Neural progenitor cell (in vitro differentiated cells): ENCODE results near the gene PCSK5. TPM values are rescaled to one million over a fixed set of nuclear protein-coding genes. Genes with fewer than 3 reads are reported as not detected.

Experiments
- DNase-seq: peaks from one replicate; pipeline ENCODE4 v3.0.0-alpha.2; 2016; ENCODE audit warnings: low spot score
- H2AFZ ChIP-seq: fragments of 200-600 bp; sonication (generic); replicated peaks from 2 replicates; pipeline ENCODE4 v1.6.1; 2016; ENCODE audit warnings: antibody characterized with exemption
- H3F3A ChIP-seq: fragments of 200-600 bp; sonication (generic); 2 replicates; pipeline ENCODE4 v1.6.1; 2016; ENCODE audit warnings: antibody characterized with exemption, low read depth
- H3K27ac ChIP-seq: fragments of 200-600 bp; sonication (generic); 2 replicates; pipeline ENCODE4 v1.5.1; 2016; ENCODE audit warnings: mild to moderate bottlenecking
- H3K27me3 ChIP-seq: fragments of 200-600 bp; sonication (generic); 2 replicates; pipeline ENCODE4 v1.6.1; 2016; ENCODE audit warnings: mild to moderate bottlenecking, moderate library complexity
- H3K36me3 ChIP-seq: fragments of 200-600 bp; sonication (generic); 2 replicates; pipeline ENCODE4 v1.5.1; 2016
- H3K4me1 ChIP-seq: fragments of 200-600 bp; sonication (generic); 2 replicates; pipeline ENCODE4 v1.6.1; 2016; ENCODE audit warnings: mixed run types
- H3K4me2 ChIP-seq: fragments of 200-600 bp; sonication (generic); 2 replicates; pipeline ENCODE4 v1.6.1; 2016
- H3K4me3 ChIP-seq: fragments of 200-600 bp; sonication (generic); 2 replicates; pipeline ENCODE4 v1.5.1; 2016
- H3K79me2 ChIP-seq: fragments of 200-600 bp; sonication (generic); 2 replicates; pipeline ENCODE4 v1.6.1; 2016; ENCODE audit warnings: low read depth
- H3K9ac ChIP-seq: fragments of 200-600 bp; sonication (generic); 2 replicates; pipeline ENCODE4 v1.6.1; 2016
- H3K9me3 ChIP-seq: fragments of 200-600 bp; sonication (generic); 2 replicates; pipeline ENCODE4 v1.5.1; 2016; ENCODE audit warnings: low read depth
- H4K20me1 ChIP-seq: fragments of 200-600 bp; sonication (generic); 2 replicates; pipeline ENCODE4 v1.6.1; 2016; ENCODE audit warnings: low read depth
- H3K27ac Mint-ChIP-seq: 3 replicates; pipeline ENCODE4 v1.8.0; 2021; ENCODE audit warnings: mixed read lengths
- H3K27me3 Mint-ChIP-seq: 2 replicates; pipeline ENCODE4 v1.8.0; 2022; ENCODE audit warnings: low read depth, mild to moderate bottlenecking, inconsistent platforms, moderate library complexity, mixed read lengths; ENCODE audit not compliant: insufficient read depth
- H3K36me3 Mint-ChIP-seq: 3 replicates; pipeline ENCODE4 v1.8.0; 2021; ENCODE audit warnings: mixed read lengths
- H3K4me1 Mint-ChIP-seq: 3 replicates; pipeline ENCODE4 v1.8.0; 2021; ENCODE audit warnings: mixed read lengths
- H3K4me3 Mint-ChIP-seq: 3 replicates; pipeline ENCODE4 v1.8.0; 2021; ENCODE audit warnings: mild to moderate bottlenecking, moderate library complexity, mixed read lengths
- H3K9me3 Mint-ChIP-seq: 3 replicates; pipeline ENCODE4 v1.8.0; 2020; ENCODE audit warnings: mixed read lengths
- EZH2 ChIP-seq: fragments of 200-600 bp; sonication (generic); IDR thresholded peaks from 2 replicates; pipeline ENCODE4 v1.6.1; 2017; ENCODE audit warnings: antibody characterized with exemption, mild to moderate bottlenecking, moderate library complexity
- EZH2phosphoT487 ChIP-seq: fragments of 200-600 bp; sonication (generic); IDR thresholded peaks from 2 replicates; pipeline ENCODE4 v1.6.1; 2017; ENCODE audit warnings: antibody characterized with exemption
- total RNA-seq: library from RNA; depleted of rRNA; stranded (reverse); fragments of >200 nt; gene quantifications from 2 replicates; pipeline ENCODE4 v1.2.3, GENCODE V29; 2015; ENCODE audit warnings: low replicate concordance
- TF ChIP-seq, protein P1 (sequence below): fragments of 200-600 bp; sonication (generic); IDR thresholded peaks from 2 replicates; pipeline ENCODE4 v1.5.1; 2017; ENCODE audit warnings: antibody characterized with exemption, mild to moderate bottlenecking

The PCSK5 gene
- total RNA-seq, 1 donor from 2014 or later, result 23.4 TPM

DNA sequence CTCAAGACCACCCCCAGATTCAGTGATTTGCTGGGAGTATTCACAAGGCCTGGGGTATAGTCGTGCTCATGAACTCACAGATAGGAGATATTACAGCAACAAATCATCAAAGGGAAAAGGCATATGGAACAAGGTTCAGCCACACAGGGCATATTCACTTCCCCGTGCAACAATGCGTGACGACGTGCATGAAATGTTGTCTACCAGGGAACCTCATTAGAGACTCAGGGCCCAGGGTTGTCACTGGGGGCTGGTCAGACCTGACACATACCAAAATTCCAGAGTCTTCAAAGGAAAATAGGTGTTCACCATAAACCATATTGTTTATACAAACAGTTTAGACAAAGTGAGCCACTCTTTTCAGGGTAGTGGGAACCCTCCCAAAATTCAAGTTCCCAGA lies 291.3 kb downstream of the PCSK5 start:
- H3K27ac Mint-ChIP-seq, result peak overlapping the region; percentile 72
- TF ChIP-seq EZH2, result no peak
- no peak for TF ChIP-seq EZH2phosphoT487
- TF ChIP-seq, protein P1, sequence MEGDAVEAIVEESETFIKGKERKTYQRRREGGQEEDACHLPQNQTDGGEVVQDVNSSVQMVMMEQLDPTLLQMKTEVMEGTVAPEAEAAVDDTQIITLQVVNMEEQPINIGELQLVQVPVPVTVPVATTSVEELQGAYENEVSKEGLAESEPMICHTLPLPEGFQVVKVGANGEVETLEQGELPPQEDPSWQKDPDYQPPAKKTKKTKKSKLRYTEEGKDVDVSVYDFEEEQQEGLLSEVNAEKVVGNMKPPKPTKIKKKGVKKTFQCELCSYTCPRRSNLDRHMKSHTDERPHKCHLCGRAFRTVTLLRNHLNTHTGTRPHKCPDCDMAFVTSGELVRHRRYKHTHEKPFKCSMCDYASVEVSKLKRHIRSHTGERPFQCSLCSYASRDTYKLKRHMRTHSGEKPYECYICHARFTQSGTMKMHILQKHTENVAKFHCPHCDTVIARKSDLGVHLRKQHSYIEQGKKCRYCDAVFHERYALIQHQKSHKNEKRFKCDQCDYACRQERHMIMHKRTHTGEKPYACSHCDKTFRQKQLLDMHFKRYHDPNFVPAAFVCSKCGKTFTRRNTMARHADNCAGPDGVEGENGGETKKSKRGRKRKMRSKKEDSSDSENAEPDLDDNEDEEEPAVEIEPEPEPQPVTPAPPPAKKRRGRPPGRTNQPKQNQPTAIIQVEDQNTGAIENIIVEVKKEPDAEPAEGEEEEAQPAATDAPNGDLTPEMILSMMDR, result no peak
- no peaks in the 10 kb centered on the region for H3K9me3 ChIP-seq
- no peaks in the 10 kb centered on the region for H3K27me3 Mint-ChIP-seq
- no peak overlapping the region for H2AFZ ChIP-seq
- no peak overlapping the region for H3K4me2 ChIP-seq
- H3K27ac ChIP-seq, result no peak overlapping the region
- H3K27me3 ChIP-seq, result no peaks in the 10 kb centered on the region
- H3K9ac ChIP-seq, result no peak overlapping the region
- no peaks in the 10 kb centered on the region for H3F3A ChIP-seq
- no peak overlapping the region for H3K4me3 Mint-ChIP-seq
- peaks cover 41% of the 10 kb centered on the region for H3K36me3 Mint-ChIP-seq
- no peaks in the 10 kb centered on the region for H3K79me2 ChIP-seq
- H3K4me3 ChIP-seq, result no peak overlapping the region
- H3K4me1 ChIP-seq, result peaks cover 9% of the 10 kb centered on the region
- H3K4me1 Mint-ChIP-seq, result peaks cover 21% of the 10 kb centered on the region
- no peak for DNase-seq
- no peaks in the 10 kb centered on the region for H3K9me3 Mint-ChIP-seq
- H3K36me3 ChIP-seq, result peaks cover 4% of the 10 kb centered on the region
- H4K20me1 ChIP-seq, result no peaks in the 10 kb centered on the region

DNA sequence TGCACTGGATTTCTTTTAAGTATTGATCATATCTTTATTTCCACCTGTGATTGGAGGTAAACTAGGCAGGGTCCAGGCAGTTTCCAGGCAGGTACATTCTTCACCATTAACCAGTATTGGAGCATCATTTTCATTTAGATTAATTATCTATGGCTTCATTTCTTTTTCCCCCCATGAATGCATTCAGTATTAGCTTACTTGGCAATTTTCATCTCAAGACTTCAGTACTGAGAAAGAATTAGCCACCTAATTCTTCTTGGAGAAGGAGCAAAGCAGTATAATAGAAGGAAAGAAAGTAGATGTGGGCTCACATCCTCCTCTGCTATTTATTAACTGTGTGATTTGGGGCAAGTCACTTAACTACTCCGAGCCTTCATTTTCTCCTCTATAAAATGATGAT lies 295.0 kb downstream of the PCSK5 start:
- Mint-ChIP-seq H3K4me3 (no peak overlapping the region), H3K27me3 (no peaks in the 10 kb centered on the region), H3K4me1 (peaks cover 19% of the 10 kb centered on the region), H3K27ac (no peak overlapping the region), H3K36me3 (peaks cover 38% of the 10 kb centered on the region), H3K9me3 (no peaks in the 10 kb centered on the region)
- TF ChIP-seq EZH2phosphoT487 (no peak), EZH2 (no peak)
- no peaks in the 10 kb centered on the region for H3K79me2 ChIP-seq
- H3K27ac ChIP-seq, result no peak overlapping the region
- H3F3A ChIP-seq, result no peaks in the 10 kb centered on the region
- H3K9ac ChIP-seq, result no peak overlapping the region
- no peaks in the 10 kb centered on the region for H4K20me1 ChIP-seq
- no peak overlapping the region for H3K4me3 ChIP-seq
- H3K27me3 ChIP-seq, result no peaks in the 10 kb centered on the region
- H3K36me3 ChIP-seq, result peaks cover 4% of the 10 kb centered on the region
- H3K4me2 ChIP-seq, result no peak overlapping the region
- H3K4me1 ChIP-seq, result peaks cover 9% of the 10 kb centered on the region
- DNase-seq, result no peak
- H3K9me3 ChIP-seq, result no peaks in the 10 kb centered on the region
- H2AFZ ChIP-seq, result no peak overlapping the region

DNA sequence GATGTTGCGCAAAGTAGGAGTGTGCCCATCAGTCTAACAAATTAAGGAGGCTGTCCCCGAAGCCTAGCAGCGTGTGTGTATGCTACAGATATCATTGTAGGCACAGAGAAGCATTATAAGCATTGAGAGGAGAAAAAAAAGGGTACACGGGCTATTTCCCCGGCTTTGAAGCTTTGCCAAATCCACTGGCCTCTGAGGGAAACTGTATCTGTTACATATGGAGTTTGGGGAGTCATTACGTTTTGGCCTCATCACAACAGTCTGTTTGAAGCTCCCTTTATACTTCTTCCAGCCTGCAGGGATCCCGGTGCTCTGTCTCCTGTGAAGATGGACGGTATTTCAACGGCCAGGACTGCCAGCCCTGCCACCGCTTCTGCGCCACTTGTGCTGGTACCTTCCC lies 297.8 kb downstream of the PCSK5 start:
- Histone ChIP-seq H3K4me2 (no peak overlapping the region), H2AFZ (no peak overlapping the region), H3K4me3 (no peak overlapping the region), H3K9ac (no peak overlapping the region), H3K27ac (no peak overlapping the region), H4K20me1 (no peaks in the 10 kb centered on the region), H3K79me2 (no peaks in the 10 kb centered on the region), H3K9me3 (no peaks in the 10 kb centered on the region), H3K27me3 (no peaks in the 10 kb centered on the region), H3K4me1 (peaks cover 4% of the 10 kb centered on the region), H3K36me3 (peaks cover 14% of the 10 kb centered on the region), H3F3A (no peaks in the 10 kb centered on the region)
- H3K4me1 Mint-ChIP-seq, result no peaks in the 10 kb centered on the region
- H3K27me3 Mint-ChIP-seq, result no peaks in the 10 kb centered on the region
- no peak overlapping the region for H3K27ac Mint-ChIP-seq
- no peak overlapping the region for H3K4me3 Mint-ChIP-seq
- no peaks in the 10 kb centered on the region for H3K9me3 Mint-ChIP-seq
- peaks cover 28% of the 10 kb centered on the region for H3K36me3 Mint-ChIP-seq
- DNase-seq, result no peak
- TF ChIP-seq, protein P1, result no peak
- TF ChIP-seq EZH2phosphoT487 (no peak), EZH2 (no peak)

DNA sequence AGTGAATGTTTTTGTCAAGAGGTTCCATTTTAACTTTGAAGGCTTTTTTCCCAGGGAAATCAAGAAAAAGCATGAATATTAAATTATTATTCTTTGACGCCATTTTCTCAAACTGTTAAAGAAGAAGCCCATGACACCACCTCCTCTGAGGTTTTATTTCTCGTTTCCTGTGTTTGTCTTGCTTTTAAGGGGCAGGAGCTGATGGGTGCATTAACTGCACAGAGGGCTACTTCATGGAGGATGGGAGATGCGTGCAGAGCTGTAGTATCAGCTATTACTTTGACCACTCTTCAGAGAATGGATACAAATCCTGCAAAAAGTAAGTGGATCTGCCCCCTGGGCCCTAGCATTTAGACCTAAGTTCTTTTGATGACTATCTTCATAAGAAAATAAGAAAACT lies 298.4 kb downstream of the PCSK5 start:
- Histone ChIP-seq H3F3A (no peaks in the 10 kb centered on the region), H3K36me3 (peaks cover 14% of the 10 kb centered on the region), H3K27me3 (no peaks in the 10 kb centered on the region), H3K4me3 (no peak overlapping the region), H3K27ac (no peak overlapping the region), H3K4me1 (peaks cover 4% of the 10 kb centered on the region), H3K9me3 (no peaks in the 10 kb centered on the region), H3K4me2 (no peak overlapping the region), H3K9ac (no peak overlapping the region), H3K79me2 (no peaks in the 10 kb centered on the region), H4K20me1 (no peaks in the 10 kb centered on the region), H2AFZ (no peak overlapping the region)
- Mint-ChIP-seq H3K9me3 (no peaks in the 10 kb centered on the region), H3K27ac (no peak overlapping the region), H3K27me3 (no peaks in the 10 kb centered on the region), H3K36me3 (peaks cover 26% of the 10 kb centered on the region), H3K4me3 (no peak overlapping the region), H3K4me1 (no peaks in the 10 kb centered on the region)
- no peak for DNase-seq
- TF ChIP-seq EZH2phosphoT487 (no peak), EZH2 (no peak)
- TF ChIP-seq, protein P1, result no peak
